Trophoblast cell (in vitro differentiated cells and primary cell): ENCODE measurements around the gene CR2.
"Not testable (repeated sequence)": the region's sequence is repeated elsewhere in the genome, so short reads cannot be mapped to it uniquely, and the experiment has no call there.

Experiments used
- DNase-seq, 2 donors: peaks; one replicate each; pipeline ENCODE4 v3.0.0-alpha.2; 2016
- H2AFZ ChIP-seq: 2 replicates; pipeline ENCODE4 v1.6.1; 2013; ENCODE audit warnings: low read length, moderate library complexity, mild to moderate bottlenecking; ENCODE audit not compliant: insufficient read depth, poor library complexity
- H2AK5ac ChIP-seq: 2 replicates; pipeline ENCODE4 v1.6.1; 2013; ENCODE audit warnings: mild to moderate bottlenecking, low read length
- H2BK120ac ChIP-seq: 2 replicates; pipeline ENCODE4 v1.6.1; 2013; ENCODE audit warnings: low read length, mild to moderate bottlenecking, moderate library complexity; ENCODE audit not compliant: insufficient read depth, poor library complexity
- H2BK12ac ChIP-seq: 2 replicates; pipeline ENCODE4 v1.6.1; 2013; ENCODE audit warnings: mild to moderate bottlenecking, low read length, moderate library complexity
- H2BK5ac ChIP-seq: 2 replicates; pipeline ENCODE4 v1.6.1; 2013; ENCODE audit warnings: low read length, low read depth, moderate library complexity, mild to moderate bottlenecking; ENCODE audit not compliant: poor library complexity
- H3K14ac ChIP-seq: 2 replicates; pipeline ENCODE4 v1.6.1; 2013; ENCODE audit warnings: mild to moderate bottlenecking, low read length
- H3K18ac ChIP-seq: 2 replicates; pipeline ENCODE4 v1.6.1; 2013; ENCODE audit warnings: mild to moderate bottlenecking, low read length
- H3K23ac ChIP-seq: 2 replicates; pipeline ENCODE4 v1.6.1; 2013; ENCODE audit warnings: low read length
- H3K27ac ChIP-seq: 2 replicates; pipeline ENCODE4 v1.5.1; 2013; ENCODE audit warnings: low read depth, mild to moderate bottlenecking, inconsistent platforms, low read length, moderate library complexity
- H3K27me3 ChIP-seq: 2 replicates; pipeline ENCODE4 v1.6.1; 2013; ENCODE audit warnings: inconsistent platforms, mild to moderate bottlenecking, low read length, moderate library complexity; ENCODE audit not compliant: insufficient read depth
- H3K36me3 ChIP-seq, 2 experiments: 1 replicate in 1 of 2; 2 replicates in 1 of 2; pipeline ENCODE4 v1.6.1; 2013; ENCODE audit warnings: low read length in 2 of 2, mild to moderate bottlenecking in 2 of 2, moderate library complexity in 1 of 2; ENCODE audit not compliant: insufficient read depth in 2 of 2, control insufficient read depth in 1 of 2
- H3K4ac ChIP-seq: 2 replicates; pipeline ENCODE4 v1.6.1; 2013; ENCODE audit warnings: low read depth, mild to moderate bottlenecking, low read length, moderate library complexity
- H3K4me1 ChIP-seq, 2 experiments: 1 replicate in 1 of 2; 2 replicates in 1 of 2; pipeline ENCODE4 v1.6.1; 2013; ENCODE audit warnings: low read length in 2 of 2, mild to moderate bottlenecking in 2 of 2, moderate library complexity in 1 of 2; ENCODE audit not compliant: insufficient read depth in 2 of 2, control insufficient read depth in 1 of 2
- H3K4me2 ChIP-seq: 2 replicates; pipeline ENCODE4 v1.6.1; 2013; ENCODE audit warnings: inconsistent platforms, mild to moderate bottlenecking, low read length, moderate library complexity
- H3K4me3 ChIP-seq: 2 replicates; pipeline ENCODE4 v1.5.1; 2013; ENCODE audit warnings: mild to moderate bottlenecking, low read depth, low read length, inconsistent platforms
- H3K79me1 ChIP-seq: one replicate; pipeline ENCODE4 v1.6.1; 2013; ENCODE audit warnings: low read length
- H3K79me2 ChIP-seq: 2 replicates; pipeline ENCODE4 v1.6.1; 2013; ENCODE audit warnings: low read length, mild to moderate bottlenecking; ENCODE audit not compliant: control insufficient read depth, insufficient read depth, poor library complexity
- H3K9ac ChIP-seq: 2 replicates; pipeline ENCODE4 v1.6.1; 2013; ENCODE audit warnings: mild to moderate bottlenecking, low read length
- H3K9me3 ChIP-seq: 2 replicates; pipeline ENCODE4 v1.6.1; 2013; ENCODE audit warnings: low read depth, mild to moderate bottlenecking, control low read depth, inconsistent platforms, low read length; ENCODE audit not compliant: insufficient read depth
- H4K12ac ChIP-seq: 2 replicates; pipeline ENCODE4 v1.6.1; 2013; ENCODE audit warnings: low read depth, mild to moderate bottlenecking, low read length, moderate library complexity
- H4K8ac ChIP-seq: 2 replicates; pipeline ENCODE4 v1.6.1; 2013; ENCODE audit warnings: low read depth, mild to moderate bottlenecking, low read length, moderate library complexity
- H4K91ac ChIP-seq: one replicate; pipeline ENCODE4 v1.6.1; 2013; ENCODE audit warnings: low read depth, mild to moderate bottlenecking, low read length, moderate library complexity
- WGBS: extraction: QIAGEN DNeasy Blood & Tissue Kit; methylation state at CpG from one replicate; pipeline ENCODE4 v1.1.7; 2013; ENCODE audit warnings: missing lambda C conversion rate; ENCODE audit not compliant: insufficient read length, insufficient coverage; ENCODE audit errors: extremely low coverage; 5-methylcytosine and 5-hydroxymethylcytosine counted together

The CR2 gene

GRCh38 chr1:207431508-207431907 lies 22.6 kb upstream of the CR2 start:
- no peak overlapping the region for H3K4me2 ChIP-seq
- no CpG with 5 or more reads among the region's 2 CpGs for WGBS
- H3K36me3 ChIP-seq: no peaks in the 10 kb centered on the region
- H3K23ac ChIP-seq: no peak overlapping the region
- no peak overlapping the region for H2BK120ac ChIP-seq
- H4K91ac ChIP-seq: no peak overlapping the region
- no peak overlapping the region for H3K27ac ChIP-seq
- DNase-seq: no peak
- no peaks in the 10 kb centered on the region for H3K79me1 ChIP-seq
- H4K12ac ChIP-seq: no peak overlapping the region
- no peaks in the 10 kb centered on the region for H3K27me3 ChIP-seq
- H4K8ac ChIP-seq: no peak overlapping the region
- no peak overlapping the region for H2AFZ ChIP-seq
- no peak overlapping the region for H2BK12ac ChIP-seq
- no peak overlapping the region for H2BK5ac ChIP-seq
- H3K18ac ChIP-seq: no peak overlapping the region
- H3K9ac ChIP-seq: no peak overlapping the region
- no peaks in the 10 kb centered on the region for H3K4me1 ChIP-seq
- no peak overlapping the region for H3K14ac ChIP-seq
- no peaks in the 10 kb centered on the region for H3K9me3 ChIP-seq
- H3K79me2 ChIP-seq: no peaks in the 10 kb centered on the region
- H3K4ac ChIP-seq: no peak overlapping the region
- H3K4me3 ChIP-seq: no peak overlapping the region
- no peak overlapping the region for H2AK5ac ChIP-seq

DNA sequence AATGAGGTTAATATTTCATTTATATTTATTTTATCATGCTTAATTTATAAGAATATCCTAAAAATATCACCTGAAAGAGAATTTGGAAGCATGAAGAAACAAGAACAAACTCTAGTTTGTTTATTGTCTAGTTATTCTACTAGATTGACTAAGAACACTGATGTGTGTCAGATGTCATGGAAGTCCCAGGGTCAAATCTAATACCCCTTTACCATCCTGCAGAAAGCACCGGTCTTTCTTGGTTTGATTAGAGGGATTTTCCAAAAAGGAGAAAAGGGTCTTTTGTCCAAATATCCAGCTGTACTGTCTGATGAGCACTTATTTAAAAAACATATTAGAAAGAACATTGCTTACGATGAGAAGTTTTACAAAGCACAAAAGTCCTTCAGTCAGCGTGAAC lies 20.7 kb upstream of the CR2 start:
- Histone ChIP-seq H3K27me3 (no peaks in the 10 kb centered on the region), H2BK5ac (no peak overlapping the region), H3K18ac (no peak overlapping the region), H2AFZ (no peak overlapping the region), H3K4ac (no peak overlapping the region), H4K91ac (no peak overlapping the region), H3K4me3 (no peak overlapping the region), H3K9ac (no peak overlapping the region), H2AK5ac (no peak overlapping the region), H3K14ac (no peak overlapping the region), H3K27ac (no peak overlapping the region), H3K4me2 (no peak overlapping the region), H3K79me2 (no peaks in the 10 kb centered on the region), H4K8ac (no peak overlapping the region), H4K12ac (no peak overlapping the region), H3K36me3 (no peaks in the 10 kb centered on the region), H3K9me3 (no peaks in the 10 kb centered on the region), H3K79me1 (no peaks in the 10 kb centered on the region), H3K4me1 (no peaks in the 10 kb centered on the region), H2BK120ac (no peak overlapping the region), H3K23ac (no peak overlapping the region), H2BK12ac (no peak overlapping the region)
- no CpG with 5 or more reads among the region's 3 CpGs for WGBS
- no peak for DNase-seq

DNA sequence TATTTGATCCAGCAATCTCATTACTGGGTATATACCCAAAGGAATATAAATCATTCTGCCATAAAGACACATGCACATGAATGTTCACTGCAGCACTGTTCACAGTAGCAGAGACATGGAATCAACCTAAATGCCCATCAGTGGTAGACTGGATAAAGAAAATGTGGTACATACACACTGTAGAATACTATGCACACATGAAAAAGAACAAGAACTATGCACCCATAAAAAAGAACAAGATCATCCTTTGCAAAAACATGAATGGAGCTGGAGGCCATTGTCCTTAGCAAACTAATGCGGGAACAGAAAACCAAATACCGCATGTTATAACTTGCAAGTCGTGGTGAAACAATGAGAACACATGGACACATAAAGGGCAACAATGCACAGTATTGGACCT lies 17.4 kb upstream of the CR2 start:
- H2BK5ac ChIP-seq, H3K23ac ChIP-seq, H3K14ac ChIP-seq, H3K9me3 ChIP-seq, H2BK12ac ChIP-seq, H3K36me3 ChIP-seq, H4K91ac ChIP-seq, H2AK5ac ChIP-seq, H2AFZ ChIP-seq, H4K12ac ChIP-seq, H3K4me2 ChIP-seq, H2BK120ac ChIP-seq, H3K79me1 ChIP-seq, H3K4ac ChIP-seq, H3K79me2 ChIP-seq, H3K18ac ChIP-seq, H3K4me3 ChIP-seq, H3K27ac ChIP-seq, DNase-seq, H4K8ac ChIP-seq, H3K4me1 ChIP-seq, H3K9ac ChIP-seq, H3K27me3 ChIP-seq: not testable (repeated sequence)
- WGBS: no CpG with 5 or more reads among the region's 3 CpGs

GRCh38 chr1:207440626-207441025 lies 13.5 kb upstream of the CR2 start:
- H3K23ac ChIP-seq: no peak overlapping the region
- no peak overlapping the region for H2AK5ac ChIP-seq
- no peak overlapping the region for H3K4me3 ChIP-seq
- no peak overlapping the region for H2BK5ac ChIP-seq
- H3K14ac ChIP-seq: no peak overlapping the region
- no peak overlapping the region for H2BK12ac ChIP-seq
- no peak overlapping the region for H2BK120ac ChIP-seq
- H3K4me1 ChIP-seq: no peaks in the 10 kb centered on the region
- no CpG with 5 or more reads among the region's 2 CpGs for WGBS
- no peaks in the 10 kb centered on the region for H3K9me3 ChIP-seq
- H3K18ac ChIP-seq: no peak overlapping the region
- no peak overlapping the region for H2AFZ ChIP-seq
- DNase-seq: no peak
- H3K27me3 ChIP-seq: no peaks in the 10 kb centered on the region
- no peak overlapping the region for H4K12ac ChIP-seq
- no peak overlapping the region for H3K27ac ChIP-seq
- no peaks in the 10 kb centered on the region for H3K79me1 ChIP-seq
- no peak overlapping the region for H4K8ac ChIP-seq
- no peak overlapping the region for H3K9ac ChIP-seq
- H3K79me2 ChIP-seq: no peaks in the 10 kb centered on the region
- no peak overlapping the region for H4K91ac ChIP-seq
- no peaks in the 10 kb centered on the region for H3K36me3 ChIP-seq
- no peak overlapping the region for H3K4me2 ChIP-seq
- H3K4ac ChIP-seq: no peak overlapping the region
